HFF-Myc (cell line): ENCODE data around the gene NUP62.

Source experiments
- DNase-seq: peaks from one replicate; pipeline ENCODE4 v3.0.0-alpha.2; 2011; ENCODE audit warnings: low read depth; ENCODE audit errors: extremely low read depth
- H3K4me3 ChIP-seq: replicated peaks from 2 replicates; pipeline ENCODE4 v1.5.1; 2011; ENCODE audit warnings: low read depth, mild to moderate bottlenecking, control low read depth, low read length
- CTCF ChIP-seq: IDR thresholded peaks from 2 replicates; pipeline ENCODE4 v1.5.1; 2012; ENCODE audit warnings: mild to moderate bottlenecking, low read depth, low read length, control low read depth; ENCODE audit errors: missing control alignments

Gene NUP62

GRCh38 chr19:49918089-49918488, 11.2 kb downstream of the NUP62 start:
- no peak for DNase-seq
- H3K4me3 ChIP-seq, result no peak overlapping the region
- TF ChIP-seq CTCF, result no peak

GRCh38 chr19:49916839-49917733, 12.2 kb downstream of the NUP62 start:
- TF ChIP-seq CTCF, result no peak
- no peak for DNase-seq
- H3K4me3 ChIP-seq, result no peak overlapping the region

- TF ChIP-seq CTCF, result no peak
- no peak overlapping the region for H3K4me3 ChIP-seq
- no peak for DNase-seq
Observed at GRCh38 chr19:49915271-49915670, 14.0 kb downstream of the NUP62 start.

- DNase-seq, result no peak
- no peak for TF ChIP-seq CTCF
- H3K4me3 ChIP-seq, result no peak overlapping the region
Observed at GRCh38 chr19:49913720-49914119, 15.6 kb downstream of the NUP62 start.

GRCh38 chr19:49912965-49913685, 16.2 kb downstream of the NUP62 start:
- no peak for DNase-seq
- no peak overlapping the region for H3K4me3 ChIP-seq
- TF ChIP-seq CTCF, result no peak

- no peak for DNase-seq
- no peak overlapping the region for H3K4me3 ChIP-seq
- no peak for TF ChIP-seq CTCF
Observed at GRCh38 chr19:49911381-49912145, 17.7 kb downstream of the NUP62 start.
